Left ventricle myocardium superior (tissue), 1 donor: ENCODE data around the gene HOXA13. TPM values are rescaled to one million over a fixed set of nuclear protein-coding genes. Genes with fewer than 3 reads are reported as not detected.

Source experiments
- ATAC-seq: fragments of 200-7000 bp; cut with Tn5 transposase; one replicate; pipeline ENCODE4 v1.9.1; 2020; ENCODE audit warnings: mild to moderate bottlenecking, moderate library complexity
- DNase-seq: peaks from one replicate; pipeline ENCODE4 v3.0.0-alpha.2; 2020
- intact Hi-C: fragments of 100-400 bp; cut with micrococcal nuclease; formaldehyde crosslinking; loops from one replicate; pipeline ENCODE4 v1.11.0; 2022
- long read RNA-seq: library from polyadenylated mRNA; unstranded; transcript quantifications from one replicate; pipeline ENCODE4 v2.0.0, GENCODE V29; 2021
- total RNA-seq: library from RNA; stranded (reverse); fragmentation: NEBNext Ultra II Directional; extraction: Animal tissue kit (Norgen Biotek cat#: 25700); gene quantifications from one replicate; pipeline ENCODE4 v1.2.1, GENCODE V29; 2021
- donor health status: DM: no; HTN: yes; CAD: no; lungs with severe emphysema.

The HOXA13 gene
- total RNA-seq = not detected
- long read RNA-seq = 0 reads

DNA sequence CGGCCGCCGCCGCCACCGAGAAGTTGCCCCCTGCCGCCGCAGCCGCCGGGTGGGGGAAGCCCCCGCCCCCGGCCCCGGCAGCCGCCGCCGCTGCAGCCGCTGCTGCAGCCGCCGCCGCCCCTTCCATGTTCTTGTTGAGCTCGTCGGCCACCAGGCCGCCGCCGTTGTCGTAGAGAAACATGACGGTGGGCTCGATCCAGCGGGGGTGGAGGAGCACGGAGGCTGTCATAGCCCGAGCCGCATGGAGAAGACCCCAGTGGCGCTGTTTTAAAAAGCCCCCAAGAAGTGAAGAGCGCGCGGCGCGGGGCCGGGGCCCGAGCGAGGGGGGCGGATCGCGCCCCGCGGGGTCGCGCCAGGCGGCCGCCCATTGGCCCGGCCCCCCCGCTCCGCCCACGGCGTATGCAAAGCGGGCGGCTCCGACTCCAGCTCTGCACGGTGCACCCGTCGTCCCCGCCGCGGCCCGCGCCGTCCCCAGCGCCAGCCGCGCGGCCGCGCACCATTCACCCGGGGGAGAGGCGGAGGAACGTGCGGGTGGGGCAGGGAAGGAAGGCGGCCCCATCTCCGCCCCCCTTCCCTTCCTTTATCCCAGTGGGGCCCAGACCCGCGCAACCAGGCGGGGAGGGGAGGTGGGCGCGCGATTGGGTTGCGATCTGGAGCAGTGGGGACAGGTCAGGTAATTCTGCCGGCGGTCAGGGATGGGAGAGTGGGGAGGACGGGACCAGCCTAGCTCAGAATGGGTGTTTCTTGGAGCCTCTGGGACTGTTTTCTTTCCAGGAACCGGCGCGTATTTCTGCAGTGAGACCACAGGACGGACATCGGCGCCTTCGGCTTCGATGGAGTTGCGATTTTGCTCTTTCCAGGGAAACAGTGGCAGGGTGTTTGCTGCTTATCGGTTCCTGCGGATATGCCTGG lies at the start of gene HOXA13:
TSS of gene HOXA13 (minus strand) at position 243 of the 912 bp plus-strand sequence. CDS start at position 229, 14 bp downstream.
- ATAC-seq (peak; percentile 45), DNase-seq (no peak)
- intact Hi-C loops = no loop called here

DNA sequence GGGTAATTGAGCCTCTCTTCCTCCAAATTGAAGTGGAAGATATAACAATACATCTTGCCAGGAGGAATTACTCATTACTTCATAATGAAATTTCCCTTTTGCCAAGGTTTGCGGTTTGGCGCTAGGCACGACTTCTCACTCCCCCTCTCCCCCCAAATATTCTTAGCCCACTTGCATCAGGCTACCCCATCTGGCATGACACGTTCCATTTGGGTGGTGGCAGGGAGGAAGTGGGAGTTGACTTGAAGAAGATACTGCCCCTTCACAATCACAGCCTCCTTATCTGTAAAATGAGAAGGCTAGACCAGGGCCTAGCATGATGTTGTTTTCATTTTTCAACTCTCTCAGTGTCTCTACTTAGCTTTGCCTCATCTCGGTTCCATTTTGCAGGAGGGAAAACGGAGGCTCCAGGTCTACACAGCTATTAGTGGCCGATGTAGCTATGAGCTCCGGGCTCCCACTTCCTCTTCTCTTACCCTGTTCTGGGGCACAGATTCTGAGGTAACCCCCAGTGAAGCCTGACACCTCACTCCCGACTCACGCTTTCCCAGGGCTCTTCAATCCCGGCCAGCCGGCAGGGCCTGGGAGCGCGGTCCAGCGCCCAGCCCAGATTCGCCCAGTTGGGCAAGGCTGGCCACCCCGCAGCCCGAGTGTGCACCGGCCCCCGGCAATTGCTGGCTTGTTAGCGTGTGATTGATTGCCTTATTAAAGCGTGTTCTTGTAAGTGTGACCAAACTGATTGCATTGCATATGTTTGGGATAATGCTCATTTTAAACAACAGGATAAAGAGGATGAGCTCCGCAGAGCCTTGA lies 49.2 kb upstream of the HOXA13 start:
- intact Hi-C loops = no loop called here
- ATAC-seq = no peak
- no peak for DNase-seq

DNA sequence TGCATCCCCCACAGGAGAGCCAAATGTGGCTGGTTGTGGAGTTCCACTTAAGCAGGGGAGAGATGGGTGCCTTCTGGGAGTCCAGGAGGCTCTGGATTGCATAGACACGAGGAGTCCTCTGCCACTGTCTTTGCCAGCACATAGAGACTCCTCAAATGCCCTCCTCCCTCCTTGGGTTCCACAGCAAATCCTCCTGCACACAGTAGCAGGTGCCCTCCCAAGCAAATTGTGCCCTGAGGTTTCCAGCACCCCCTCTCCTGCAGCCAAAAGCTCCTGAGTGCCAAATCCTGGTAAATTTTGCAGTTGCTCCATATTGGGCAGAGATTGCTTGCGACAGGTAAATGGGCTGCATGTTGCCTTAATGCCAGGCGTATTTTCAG lies 48.5 kb upstream of the HOXA13 start:
- ATAC-seq (no peak), DNase-seq (no peak)
- intact Hi-C loops = no loop called here

DNA sequence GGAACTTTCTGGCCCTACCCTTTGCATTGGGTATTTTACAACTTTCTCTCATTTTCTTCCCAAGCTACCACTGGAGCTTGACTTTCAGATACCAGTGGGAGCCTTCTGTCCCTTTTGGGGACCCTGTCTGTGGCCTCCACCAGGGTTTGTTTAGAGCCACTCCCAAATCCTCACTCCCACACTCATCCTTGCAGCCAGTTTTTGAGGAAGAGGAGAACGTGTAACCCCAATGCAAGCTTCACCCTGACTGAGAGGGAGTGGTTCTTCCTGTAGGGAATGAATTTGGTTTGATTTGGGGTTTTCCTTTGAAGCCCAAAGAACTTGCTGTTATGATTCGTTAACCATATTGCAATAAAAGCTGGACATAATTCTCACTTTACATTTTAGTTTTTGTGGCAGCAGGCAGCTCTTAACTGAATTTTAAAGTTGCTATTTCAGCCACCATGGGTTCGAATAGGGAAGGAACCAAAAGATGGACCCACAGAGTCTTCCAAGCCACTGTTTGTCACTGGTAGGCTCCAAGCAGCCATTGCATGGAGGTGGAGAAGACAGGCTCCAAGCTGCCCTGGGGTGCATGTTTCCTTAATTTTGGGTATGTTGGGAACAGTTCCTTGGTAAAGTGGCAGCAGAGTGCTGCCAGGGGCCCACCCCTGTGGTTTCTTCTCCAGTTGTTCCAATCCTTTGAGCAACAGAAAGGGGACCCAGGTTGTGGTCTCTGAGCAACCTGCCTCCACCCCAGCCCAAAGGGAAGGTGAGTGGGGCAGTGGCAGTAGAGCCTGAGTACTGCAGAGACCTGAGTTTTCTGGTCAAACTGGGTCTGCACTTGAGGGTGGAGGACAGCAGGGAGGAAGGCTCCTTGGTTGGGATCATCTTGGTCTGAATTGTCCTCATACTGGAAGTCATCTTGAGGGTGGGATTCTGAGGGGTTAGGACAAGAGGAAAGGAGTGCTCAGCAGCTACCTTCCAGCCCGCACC lies 47.8 kb upstream of the HOXA13 start:
- ATAC-seq (no peak), DNase-seq (no peak)
- intact Hi-C loops = no loop called here

DNA sequence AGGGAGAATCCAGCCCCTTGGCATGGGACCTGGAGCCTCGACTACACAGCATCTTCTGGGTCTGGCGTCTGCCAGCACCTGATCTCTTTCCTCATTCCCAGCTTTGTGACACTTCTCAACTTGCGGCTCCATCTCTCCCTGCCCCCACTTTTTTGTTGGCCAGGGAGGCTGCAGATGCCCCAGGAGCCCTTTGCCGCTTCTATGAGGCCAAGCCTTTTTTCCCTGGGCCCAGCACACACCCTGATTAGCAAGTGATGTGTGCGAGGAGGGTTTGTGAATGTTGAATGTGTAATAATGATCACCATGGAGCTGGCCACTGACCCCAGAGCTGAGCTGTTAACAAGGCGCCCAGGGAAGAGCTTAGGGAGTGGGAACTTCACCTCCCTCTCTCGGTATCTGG lies 47.1 kb upstream of the HOXA13 start:
- intact Hi-C loops = no loop called here
- DNase-seq (no peak), ATAC-seq (no peak)

DNA sequence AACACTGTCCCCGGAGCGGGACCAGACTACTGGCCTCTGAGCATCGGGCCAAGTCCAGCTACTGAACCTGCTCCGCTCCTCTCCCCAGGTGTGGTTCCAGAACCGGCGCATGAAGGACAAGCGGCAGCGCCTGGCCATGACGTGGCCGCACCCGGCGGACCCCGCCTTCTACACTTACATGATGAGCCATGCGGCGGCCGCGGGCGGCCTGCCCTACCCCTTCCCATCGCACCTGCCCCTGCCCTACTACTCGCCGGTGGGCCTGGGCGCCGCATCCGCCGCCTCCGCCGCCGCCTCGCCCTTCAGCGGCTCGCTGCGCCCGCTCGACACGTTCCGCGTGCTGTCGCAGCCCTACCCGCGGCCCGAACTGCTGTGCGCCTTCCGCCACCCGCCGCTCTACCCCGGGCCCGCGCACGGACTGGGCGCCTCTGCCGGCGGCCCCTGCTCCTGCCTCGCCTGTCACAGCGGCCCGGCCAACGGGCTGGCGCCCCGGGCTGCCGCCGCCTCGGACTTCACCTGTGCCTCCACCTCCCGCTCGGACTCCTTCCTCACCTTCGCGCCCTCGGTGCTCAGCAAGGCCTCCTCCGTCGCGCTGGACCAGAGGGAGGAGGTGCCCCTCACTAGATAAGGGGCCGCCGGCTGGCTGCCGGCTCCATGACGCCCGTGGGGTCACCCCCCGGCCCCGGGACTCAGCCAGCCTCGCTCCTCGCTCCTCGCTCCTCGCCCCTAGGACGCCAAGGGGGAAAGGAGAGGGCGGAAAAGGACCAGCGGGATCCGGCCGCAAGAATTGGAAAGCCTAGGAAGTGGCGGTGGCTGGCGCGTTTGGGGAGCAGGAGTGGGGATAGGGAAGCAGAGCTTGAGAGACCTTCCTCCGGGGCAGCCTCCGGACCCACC lies 46.2 kb upstream of the HOXA13 start:
- DNase-seq (no peak), ATAC-seq (no peak)
- intact Hi-C loops = no loop called here

DNA sequence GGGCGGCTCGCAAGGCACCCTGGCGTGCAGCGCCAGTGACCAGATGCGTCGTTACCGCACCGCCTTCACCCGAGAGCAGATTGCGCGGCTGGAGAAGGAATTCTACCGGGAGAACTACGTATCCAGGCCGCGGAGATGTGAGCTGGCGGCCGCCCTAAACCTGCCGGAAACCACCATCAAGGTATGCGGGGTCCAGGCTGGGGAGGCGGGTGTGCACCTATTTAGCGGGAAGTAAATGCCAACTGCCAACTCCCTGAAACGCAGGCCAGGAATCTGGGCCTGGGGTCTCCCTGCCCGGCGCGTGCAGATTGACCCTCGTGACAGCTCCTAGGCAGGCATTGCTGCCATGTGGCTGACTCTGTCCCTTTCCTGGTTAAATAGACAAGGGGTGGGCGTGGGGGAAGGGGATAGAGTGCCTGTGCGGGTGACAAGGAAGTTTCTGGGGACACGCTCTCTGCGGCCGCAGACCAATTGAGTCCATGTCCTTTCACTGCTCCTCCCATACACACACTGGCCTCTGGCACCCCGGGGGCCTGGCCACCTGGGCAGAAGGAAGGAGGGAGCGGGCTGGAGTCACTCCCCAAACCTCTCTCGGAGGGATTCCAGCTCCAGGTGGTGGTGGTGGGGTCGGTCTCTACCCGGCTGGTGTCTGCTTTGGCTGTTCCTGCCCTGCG lies 45.4 kb upstream of the HOXA13 start:
- intact Hi-C loops = no loop called here
- DNase-seq (no peak), ATAC-seq (no peak)

DNA sequence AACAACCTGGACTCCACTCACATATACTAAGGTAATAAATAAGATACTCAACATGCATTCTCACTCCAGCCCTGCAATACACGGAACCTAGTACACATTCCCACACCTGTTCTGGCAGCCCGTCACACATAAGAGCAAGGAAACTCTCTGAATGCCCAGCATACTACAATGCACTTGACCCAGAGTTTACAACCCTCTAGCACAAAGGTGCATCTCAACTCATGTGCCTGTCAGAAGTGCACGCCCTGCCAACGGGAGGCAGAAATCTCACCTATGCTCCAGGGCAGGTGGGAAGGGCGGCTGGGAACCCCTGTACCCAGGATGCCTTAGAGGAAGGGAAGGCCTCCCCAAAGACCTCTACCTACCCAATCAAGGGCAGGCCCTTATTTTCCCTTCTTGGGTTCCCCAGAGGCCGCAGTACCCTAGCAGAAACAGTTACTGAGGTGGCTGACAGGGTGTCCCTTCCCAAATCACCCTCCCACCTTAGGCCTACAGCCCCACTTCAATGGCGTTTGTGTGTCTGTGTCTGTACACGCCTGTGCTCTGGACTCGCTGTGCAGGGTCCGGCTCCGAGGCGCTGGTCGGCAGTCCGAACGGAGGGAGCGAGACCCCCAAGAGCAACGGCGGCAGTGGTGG lies 44.7 kb upstream of the HOXA13 start:
- DNase-seq = no peak
- ATAC-seq = no peak
- intact Hi-C loops = no loop called here

DNA sequence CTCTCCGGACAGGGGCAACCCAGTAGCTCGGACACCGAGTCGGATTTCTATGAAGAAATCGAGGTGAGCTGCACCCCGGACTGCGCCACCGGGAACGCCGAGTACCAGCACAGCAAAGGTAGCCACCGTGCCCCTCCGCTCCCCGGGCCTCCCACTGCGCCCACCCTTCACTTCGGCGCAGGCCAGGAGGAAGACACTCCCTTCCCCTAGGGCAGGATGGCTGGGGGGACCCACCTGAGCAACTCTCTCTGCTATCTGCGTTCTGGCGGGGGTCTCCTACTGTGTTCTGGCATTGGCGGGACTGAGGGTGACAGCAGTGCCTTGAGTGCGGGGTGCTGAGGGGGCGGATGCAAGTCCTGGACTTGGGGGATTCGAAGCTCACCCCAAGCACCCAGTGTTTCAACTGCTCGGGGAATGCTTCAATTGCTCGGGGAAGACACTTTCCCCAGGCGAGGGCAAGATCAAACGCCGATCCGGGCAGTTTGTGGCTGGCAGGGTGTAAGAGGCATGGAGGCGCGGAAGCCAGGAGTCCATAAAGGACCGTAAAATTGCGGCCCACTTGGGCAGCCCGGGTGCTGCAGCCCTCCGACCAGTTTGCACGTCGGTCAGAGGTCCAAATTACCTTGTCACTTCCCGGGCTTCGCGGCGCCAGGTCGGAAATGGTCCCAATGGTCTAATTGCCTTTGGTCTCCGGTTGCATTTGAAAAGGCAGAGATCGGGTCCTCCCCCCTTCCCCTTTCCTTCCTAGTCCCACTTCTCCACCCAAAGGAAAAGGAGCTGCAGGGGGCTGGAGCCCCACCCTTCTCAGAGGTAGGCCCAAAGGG lies 43.7 kb upstream of the HOXA13 start:
- intact Hi-C loops = no loop called here
- no peak for DNase-seq
- ATAC-seq = no peak

DNA sequence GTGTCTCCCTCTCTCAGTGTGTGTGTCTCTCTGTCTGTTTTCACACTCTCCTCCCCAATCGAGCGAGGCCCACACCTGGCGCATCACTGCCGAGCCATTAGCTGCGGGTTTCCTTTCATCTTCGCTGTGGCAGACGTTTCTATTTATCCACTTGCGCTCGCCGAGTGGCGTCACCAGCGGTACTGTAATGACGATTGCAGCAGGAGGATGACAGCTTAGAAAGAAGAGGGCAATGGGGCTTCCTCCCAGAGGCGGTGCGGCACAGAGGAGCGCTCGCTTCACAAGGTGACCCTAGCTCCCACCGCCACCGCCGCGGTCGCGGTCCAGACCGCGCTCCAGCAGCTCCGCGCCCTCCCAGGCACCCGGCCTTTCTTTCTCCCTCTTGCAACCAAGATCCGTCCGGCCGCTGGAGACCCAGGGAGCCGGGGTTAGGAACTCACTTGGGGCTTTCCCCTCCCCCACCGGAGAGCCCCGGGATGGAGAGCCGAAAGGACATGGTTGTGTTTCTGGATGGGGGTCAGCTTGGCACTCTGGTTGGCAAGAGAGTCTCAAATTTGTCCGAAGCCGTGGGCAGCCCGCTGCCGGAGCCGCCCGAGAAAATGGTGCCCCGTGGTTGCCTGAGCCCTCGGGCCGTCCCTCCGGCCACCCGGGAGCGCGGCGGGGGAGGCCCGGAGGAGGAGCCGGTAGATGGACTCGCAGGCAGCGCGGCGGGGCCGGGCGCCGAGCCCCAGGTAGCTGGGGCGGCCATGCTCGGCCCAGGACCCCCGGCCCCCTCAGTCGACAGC lies 42.9 kb upstream of the HOXA13 start, which contains the start of gene EVX1:
TSS of gene EVX1 (plus strand) at position 248 of the 785 bp plus-strand sequence. CDS start at position 477, 229 bp downstream.
- no peak for ATAC-seq
- DNase-seq = no peak
- intact Hi-C loops = no loop called here

DNA sequence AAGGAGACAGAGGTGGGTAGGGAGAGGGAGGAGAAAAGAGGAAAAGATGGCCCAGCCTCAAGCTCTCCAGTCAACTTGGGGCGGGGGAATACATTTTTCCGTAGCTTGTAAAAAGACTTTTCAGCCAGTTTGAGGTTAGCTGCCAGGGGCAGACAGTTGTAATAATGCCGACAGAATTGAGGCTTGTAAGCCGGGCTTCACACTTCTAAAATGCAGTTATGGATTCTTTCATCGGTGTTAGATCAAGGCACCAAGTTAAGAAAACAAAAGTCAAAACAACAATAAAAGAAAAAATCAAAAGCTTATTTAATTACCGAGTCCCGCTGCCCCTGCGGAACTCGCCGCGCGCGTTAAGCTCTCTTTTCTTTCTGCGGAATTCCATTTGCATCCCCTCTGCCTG lies 42.3 kb upstream of the HOXA13 start:
- intact Hi-C loops = no loop called here
- DNase-seq = no peak
- no peak for ATAC-seq

DNA sequence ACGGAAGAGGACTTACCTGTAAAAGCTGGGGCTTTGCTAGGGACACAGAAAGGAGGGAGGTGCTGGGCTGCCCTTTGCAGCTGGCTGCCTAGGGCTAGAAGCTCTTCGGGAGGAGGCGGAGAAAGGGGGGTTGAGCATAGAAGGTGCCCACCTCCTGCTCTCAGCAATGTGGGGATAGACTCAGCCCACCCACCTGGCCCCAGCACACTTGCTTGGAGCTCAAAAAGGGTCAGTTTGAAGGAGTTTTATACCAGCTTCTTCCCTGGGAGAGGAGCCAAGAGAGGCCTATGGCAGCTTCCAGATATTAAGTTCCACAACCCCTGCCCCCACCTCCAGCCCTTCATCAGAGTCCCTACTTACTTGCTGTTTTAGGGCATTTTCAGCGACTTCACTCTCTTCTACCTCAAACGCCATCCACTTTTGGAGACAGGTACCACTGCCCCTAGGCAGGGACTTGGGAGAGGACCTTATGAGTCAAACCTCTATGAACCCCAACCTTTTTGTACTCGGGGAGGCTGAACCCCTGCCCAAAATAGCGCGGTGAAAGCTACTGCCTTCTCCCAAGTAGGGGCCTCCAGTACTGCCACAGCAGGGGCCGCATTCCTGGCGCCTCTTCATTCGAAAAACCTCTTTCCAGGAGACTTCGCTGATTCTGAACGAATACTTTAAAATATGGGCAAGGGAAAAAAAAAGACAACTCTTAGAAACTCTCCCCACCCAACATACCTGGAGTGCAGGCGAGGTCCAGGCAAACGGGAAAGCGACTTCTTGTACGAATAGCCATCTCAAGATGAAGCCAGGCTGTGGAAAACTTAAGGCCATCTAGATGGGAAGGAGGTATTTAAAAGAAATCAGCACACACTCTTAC lies 41.5 kb upstream of the HOXA13 start:
- intact Hi-C loops = no loop called here
- ATAC-seq = no peak
- no peak for DNase-seq

DNA sequence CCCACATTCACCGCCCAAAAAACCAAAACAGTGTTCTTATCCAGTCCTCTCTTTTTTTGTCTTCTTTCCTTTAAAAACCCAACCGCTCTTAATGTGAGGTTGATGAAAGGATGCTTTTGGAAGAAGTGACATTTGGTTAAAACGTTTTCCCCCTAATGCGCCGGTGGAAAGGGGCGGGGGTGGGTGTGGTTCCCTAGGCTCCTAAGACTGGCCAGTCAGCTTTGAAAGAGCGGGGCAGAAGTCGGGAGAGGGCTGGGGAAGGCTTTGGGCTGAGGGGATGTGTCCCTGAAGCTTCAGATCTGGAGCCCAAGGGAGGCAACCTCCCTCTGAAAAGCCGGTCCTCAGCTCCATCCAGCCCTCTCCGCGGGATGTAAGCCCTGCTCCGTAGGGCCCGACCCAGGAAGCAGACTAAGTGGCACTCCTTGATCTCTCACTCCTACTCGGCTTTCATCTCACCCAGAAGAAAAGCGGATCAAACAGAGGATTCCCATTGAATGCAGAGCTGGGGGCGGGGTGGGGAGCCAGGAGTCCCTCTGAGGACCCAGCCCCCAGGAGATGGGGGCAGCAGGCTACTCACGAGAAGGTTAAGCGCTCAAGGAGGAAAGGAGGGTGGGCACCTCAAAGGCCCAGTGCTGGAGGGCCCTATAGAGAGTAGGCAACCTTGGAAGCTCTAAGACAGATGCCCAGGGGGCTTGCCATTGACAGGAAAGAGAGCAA lies 40.3 kb upstream of the HOXA13 start:
- intact Hi-C loops = no loop called here
- ATAC-seq (no peak), DNase-seq (no peak)

DNA sequence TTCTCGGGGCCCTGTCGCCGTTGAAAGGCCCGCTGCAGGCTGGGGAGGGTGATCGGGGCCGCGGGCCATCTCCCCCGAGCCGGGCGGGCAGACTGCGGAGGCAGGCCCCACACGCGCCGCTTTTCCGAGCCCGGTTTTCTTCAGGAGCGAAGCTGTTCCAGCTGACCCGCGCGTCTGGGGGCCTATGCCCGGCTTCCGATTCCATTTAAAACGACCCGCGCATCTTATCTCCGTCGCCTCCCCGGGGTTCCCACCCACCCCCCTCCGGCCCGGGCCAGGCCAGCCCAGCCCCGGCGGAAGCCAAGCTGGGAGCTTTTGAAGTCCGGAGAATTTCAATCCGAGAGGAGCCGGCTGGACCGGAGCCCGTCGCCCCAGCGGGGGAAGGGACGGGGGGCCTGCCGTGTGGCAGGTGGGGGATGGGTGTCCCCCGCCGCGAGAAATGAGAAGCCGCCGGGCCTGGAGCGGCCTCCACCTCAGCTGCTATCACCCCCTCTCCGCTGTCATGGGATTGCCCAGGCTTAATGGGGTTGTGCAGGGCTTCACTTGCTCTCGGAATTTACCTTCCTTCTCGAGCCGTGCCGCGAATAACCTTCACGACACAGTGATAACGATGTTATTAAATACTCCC lies 39.6 kb upstream of the HOXA13 start:
- intact Hi-C loops = no loop called here
- no peak for DNase-seq
- peak; percentile 15 for ATAC-seq
